ENCODE data around the gene TMEM63A. TPM values are rescaled to one million over a fixed set of nuclear protein-coding genes. Genes with fewer than 3 reads are reported as not detected.

The TMEM63A gene
- polyA plus RNA-seq, 1 donor from 2014 or later, result not detected

GRCh38 chr1:225915538-225915991 is 33.4 kb upstream of the TMEM63A start:
- Histone ChIP-seq H3K79me2 (replicated peaks; ENCODE audit: insufficient read depth, low read length) (no peaks in the 10 kb centered on the region), H3K36me3 (ENCODE audit: insufficient read depth, low read length) (no peaks in the 10 kb centered on the region), H3K9ac (ENCODE audit: low read length) (peak overlapping the region; percentile 53), H3F3A (ENCODE audit: insufficient read depth, low read length, poor library complexity, severe bottlenecking) (no peaks in the 10 kb centered on the region), H3K27me3 (ENCODE audit: insufficient read depth, low read depth, low read length) (no peaks in the 10 kb centered on the region), H3K4me2 (ENCODE audit: low read length) (peak overlapping the region; percentile 63), H3K9me3 (ENCODE audit: low read length) (no peaks in the 10 kb centered on the region), H2AFZ (ENCODE audit: low read depth, low read length) (no peak overlapping the region), H3K27ac (ENCODE audit: low read length) (peak overlapping the region; percentile 71), H4K20me1 (ENCODE audit: insufficient read depth) (no peaks in the 10 kb centered on the region), H3K4me3 (ENCODE audit: low read length) (peak overlapping the region; percentile 34), H3K9me2 (ENCODE audit: insufficient read depth, low read length) (no peaks in the 10 kb centered on the region)
- TF ChIP-seq, protein P1, sequence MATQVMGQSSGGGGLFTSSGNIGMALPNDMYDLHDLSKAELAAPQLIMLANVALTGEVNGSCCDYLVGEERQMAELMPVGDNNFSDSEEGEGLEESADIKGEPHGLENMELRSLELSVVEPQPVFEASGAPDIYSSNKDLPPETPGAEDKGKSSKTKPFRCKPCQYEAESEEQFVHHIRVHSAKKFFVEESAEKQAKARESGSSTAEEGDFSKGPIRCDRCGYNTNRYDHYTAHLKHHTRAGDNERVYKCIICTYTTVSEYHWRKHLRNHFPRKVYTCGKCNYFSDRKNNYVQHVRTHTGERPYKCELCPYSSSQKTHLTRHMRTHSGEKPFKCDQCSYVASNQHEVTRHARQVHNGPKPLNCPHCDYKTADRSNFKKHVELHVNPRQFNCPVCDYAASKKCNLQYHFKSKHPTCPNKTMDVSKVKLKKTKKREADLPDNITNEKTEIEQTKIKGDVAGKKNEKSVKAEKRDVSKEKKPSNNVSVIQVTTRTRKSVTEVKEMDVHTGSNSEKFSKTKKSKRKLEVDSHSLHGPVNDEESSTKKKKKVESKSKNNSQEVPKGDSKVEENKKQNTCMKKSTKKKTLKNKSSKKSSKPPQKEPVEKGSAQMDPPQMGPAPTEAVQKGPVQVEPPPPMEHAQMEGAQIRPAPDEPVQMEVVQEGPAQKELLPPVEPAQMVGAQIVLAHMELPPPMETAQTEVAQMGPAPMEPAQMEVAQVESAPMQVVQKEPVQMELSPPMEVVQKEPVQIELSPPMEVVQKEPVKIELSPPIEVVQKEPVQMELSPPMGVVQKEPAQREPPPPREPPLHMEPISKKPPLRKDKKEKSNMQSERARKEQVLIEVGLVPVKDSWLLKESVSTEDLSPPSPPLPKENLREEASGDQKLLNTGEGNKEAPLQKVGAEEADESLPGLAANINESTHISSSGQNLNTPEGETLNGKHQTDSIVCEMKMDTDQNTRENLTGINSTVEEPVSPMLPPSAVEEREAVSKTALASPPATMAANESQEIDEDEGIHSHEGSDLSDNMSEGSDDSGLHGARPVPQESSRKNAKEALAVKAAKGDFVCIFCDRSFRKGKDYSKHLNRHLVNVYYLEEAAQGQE (IDR thresholded peaks at IDR 0.05; ENCODE audit: borderline replicate concordance), result peak; percentile 15
- TF ChIP-seq RAD21 (conservative IDR thresholded peaks at IDR 0.05) (no peak), EP300 (conservative IDR thresholded peaks at IDR 0.05; ENCODE audit: poor library complexity, severe bottlenecking) (peak; percentile 4)

DNA sequence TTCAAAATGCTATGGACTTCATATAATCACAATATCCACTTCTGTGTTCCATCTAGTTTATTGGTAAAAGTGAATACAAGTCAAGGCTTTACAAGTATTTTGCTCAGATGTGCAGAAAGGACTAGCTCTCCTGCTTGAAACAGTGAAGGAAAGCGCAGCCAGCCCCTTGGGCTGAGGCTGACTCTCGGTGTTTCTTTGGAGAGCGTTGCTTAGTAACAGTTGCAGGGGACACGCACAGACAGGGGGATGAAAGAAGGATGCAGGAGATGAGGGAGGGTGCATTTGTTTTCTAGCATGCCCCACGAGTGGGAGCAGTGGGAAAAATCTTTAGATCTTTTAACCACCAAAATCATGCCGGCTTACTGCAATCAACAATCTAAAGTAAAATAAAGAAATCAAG is 32.8 kb upstream of the TMEM63A start:
- H3K79me2 ChIP-seq (replicated peaks; ENCODE audit: insufficient read depth, low read length), result no peaks in the 10 kb centered on the region
- H3K27ac ChIP-seq (ENCODE audit: low read length), result peak overlapping the region; percentile 71
- H2AFZ ChIP-seq (ENCODE audit: low read depth, low read length), result peak overlapping the region; percentile 4
- no peaks in the 10 kb centered on the region for H4K20me1 ChIP-seq (ENCODE audit: insufficient read depth)
- H3F3A ChIP-seq (ENCODE audit: insufficient read depth, low read length, poor library complexity, severe bottlenecking), result no peaks in the 10 kb centered on the region
- no peaks in the 10 kb centered on the region for H3K27me3 ChIP-seq (ENCODE audit: insufficient read depth, low read depth, low read length)
- H3K9me3 ChIP-seq (ENCODE audit: low read length), result no peaks in the 10 kb centered on the region
- H3K9me2 ChIP-seq (ENCODE audit: insufficient read depth, low read length), result no peaks in the 10 kb centered on the region
- no peaks in the 10 kb centered on the region for H3K36me3 ChIP-seq (ENCODE audit: insufficient read depth, low read length)
- TF ChIP-seq EP300 (conservative IDR thresholded peaks at IDR 0.05; ENCODE audit: poor library complexity, severe bottlenecking) (peak; percentile 4), RAD21 (conservative IDR thresholded peaks at IDR 0.05) (no peak)
- peak overlapping the region; percentile 63 for H3K4me2 ChIP-seq (ENCODE audit: low read length)
- peak overlapping the region; percentile 34 for H3K4me3 ChIP-seq (ENCODE audit: low read length)
- H3K9ac ChIP-seq (ENCODE audit: low read length), result peak overlapping the region; percentile 53

DNA sequence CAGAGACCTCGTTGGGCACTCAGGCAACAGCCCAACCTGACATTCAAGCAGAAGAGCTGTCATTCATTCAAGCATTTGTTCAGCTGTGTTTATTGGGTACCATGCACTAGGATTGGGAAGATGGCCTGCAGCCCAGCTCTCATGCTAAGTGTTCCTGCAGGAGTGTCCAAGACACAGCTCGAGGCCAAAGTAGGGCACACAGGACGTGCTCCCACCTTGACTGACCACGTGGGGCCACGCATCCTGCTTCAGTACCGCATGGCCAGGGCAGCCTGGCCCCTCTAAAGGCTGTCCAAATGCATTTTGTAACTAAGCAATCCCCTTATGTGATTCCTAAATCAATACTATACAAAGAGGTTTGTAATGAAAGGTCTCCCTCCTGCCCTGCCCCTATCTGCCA is 32.2 kb upstream of the TMEM63A start:
- no peaks in the 10 kb centered on the region for H3K9me2 ChIP-seq (ENCODE audit: insufficient read depth, low read length)
- no peak for TF ChIP-seq EZH2 (IDR thresholded peaks at IDR 0.05; ENCODE audit: borderline replicate concordance, insufficient read depth, low read length, poor library complexity, severe bottlenecking)
- no peak for TF ChIP-seq CTCF (IDR thresholded peaks at IDR 0.05; ENCODE audit: poor library complexity, severe bottlenecking)
- TF ChIP-seq MXI1 (conservative IDR thresholded peaks at IDR 0.05; ENCODE audit: poor library complexity, severe bottlenecking), result no peak
- TF ChIP-seq POLR2AphosphoS5 (IDR thresholded peaks at IDR 0.05), result no peak
- no peak for TF ChIP-seq EP300 (conservative IDR thresholded peaks at IDR 0.05; ENCODE audit: poor library complexity, severe bottlenecking)
- TF ChIP-seq TAF1 (IDR thresholded peaks at IDR 0.05; ENCODE audit: low read depth), result no peak
- TF ChIP-seq, protein P1 (IDR thresholded peaks at IDR 0.05; ENCODE audit: borderline replicate concordance), result no peak
- no peak for TF ChIP-seq RAD21 (conservative IDR thresholded peaks at IDR 0.05)
- no peak for TF ChIP-seq SMC3 (conservative IDR thresholded peaks at IDR 0.05; ENCODE audit: poor library complexity)
- H3K9ac ChIP-seq (ENCODE audit: low read length), result peak overlapping the region; percentile 53
- no peaks in the 10 kb centered on the region for H3K9me3 ChIP-seq (ENCODE audit: low read length)
- peak overlapping the region; percentile 34 for H3K4me3 ChIP-seq (ENCODE audit: low read length)
- no peak overlapping the region for H2AFZ ChIP-seq (ENCODE audit: low read depth, low read length)
- H4K20me1 ChIP-seq (ENCODE audit: insufficient read depth), result no peaks in the 10 kb centered on the region
- no peaks in the 10 kb centered on the region for H3F3A ChIP-seq (ENCODE audit: insufficient read depth, low read length, poor library complexity, severe bottlenecking)
- H3K4me2 ChIP-seq (ENCODE audit: low read length), result peak overlapping the region; percentile 63
- no peaks in the 10 kb centered on the region for H3K36me3 ChIP-seq (ENCODE audit: insufficient read depth, low read length)
- peak overlapping the region; percentile 71 for H3K27ac ChIP-seq (ENCODE audit: low read length)
- no peaks in the 10 kb centered on the region for H3K79me2 ChIP-seq (replicated peaks; ENCODE audit: insufficient read depth, low read length)
- H3K27me3 ChIP-seq (ENCODE audit: insufficient read depth, low read depth, low read length), result no peaks in the 10 kb centered on the region
